NCI-H2029 (cell line): ENCODE measurements around the gene C12orf60.
"Not testable (repeated sequence)": the region's sequence is repeated elsewhere in the genome, so short reads cannot be mapped to it uniquely, and the experiment has no call there.

Experiments used
- DNase-seq: peaks from one replicate; lab custom pipeline; 2025; lab: John Stamatoyannopoulos, UW

Gene C12orf60

GRCh38 chr12:14803011-14803829, at the start of gene C12orf60, which contains the start of gene WBP11:
TSS of gene C12orf60 (plus strand) at chr12:14803670. CDS start at chr12:14822936, 19,266 bp downstream.
TSS of gene WBP11 (minus strand) at chr12:14803478. CDS start at chr12:14801383, 2,095 bp downstream.
- peak; percentile 98 for DNase-seq

- no peak for DNase-seq
These were observed 46.9 kb upstream of the C12orf60 start for GRCh38 chr12:14756334-14757143.

- DNase-seq, result not testable (repeated sequence)
These were observed 43.7 kb upstream of the C12orf60 start for GRCh38 chr12:14759711-14760280.

GRCh38 chr12:14765398-14765797, 38.1 kb upstream of the C12orf60 start:
- DNase-seq, result no peak

GRCh38 chr12:14766020-14766419, 37.5 kb upstream of the C12orf60 start:
- not testable (repeated sequence) for DNase-seq

GRCh38 chr12:14766649-14767215, 36.7 kb upstream of the C12orf60 start:
- DNase-seq, result no peak

GRCh38 chr12:14767617-14768016, 35.9 kb upstream of the C12orf60 start:
- DNase-seq, result no peak

- no peak for DNase-seq
These were observed 34.6 kb upstream of the C12orf60 start for GRCh38 chr12:14768823-14769405.

- no peak for DNase-seq
These were observed 34.0 kb upstream of the C12orf60 start for GRCh38 chr12:14769466-14769968.

- DNase-seq, result peak; percentile 92
These were observed 33.4 kb upstream of the C12orf60 start for GRCh38 chr12:14769969-14770495.

GRCh38 chr12:14770496-14771461, 32.7 kb upstream of the C12orf60 start:
- peak; percentile 87 for DNase-seq

- no peak for DNase-seq
These were observed 31.8 kb upstream of the C12orf60 start for GRCh38 chr12:14771651-14772137.

- DNase-seq, result no peak
These were observed 30.5 kb upstream of the C12orf60 start for GRCh38 chr12:14772946-14773345.

GRCh38 chr12:14773685-14774073, 29.8 kb upstream of the C12orf60 start:
- DNase-seq, result no peak

GRCh38 chr12:14774074-14774905, 29.2 kb upstream of the C12orf60 start:
- peak; percentile 31 for DNase-seq

- no peak for DNase-seq
These were observed 28.4 kb upstream of the C12orf60 start for GRCh38 chr12:14774906-14775635.

GRCh38 chr12:14775636-14775980, 27.9 kb upstream of the C12orf60 start:
- DNase-seq, result no peak

GRCh38 chr12:14776236-14776961, 27.1 kb upstream of the C12orf60 start:
- no peak for DNase-seq
